ENCODE measurements around the gene LSAMP. TPM values are rescaled to one million over a fixed set of nuclear protein-coding genes. Genes with fewer than 3 reads are reported as not detected.

The LSAMP gene
- polyA plus RNA-seq, 1 donor from 2014 or later: 0.94 TPM

DNA sequence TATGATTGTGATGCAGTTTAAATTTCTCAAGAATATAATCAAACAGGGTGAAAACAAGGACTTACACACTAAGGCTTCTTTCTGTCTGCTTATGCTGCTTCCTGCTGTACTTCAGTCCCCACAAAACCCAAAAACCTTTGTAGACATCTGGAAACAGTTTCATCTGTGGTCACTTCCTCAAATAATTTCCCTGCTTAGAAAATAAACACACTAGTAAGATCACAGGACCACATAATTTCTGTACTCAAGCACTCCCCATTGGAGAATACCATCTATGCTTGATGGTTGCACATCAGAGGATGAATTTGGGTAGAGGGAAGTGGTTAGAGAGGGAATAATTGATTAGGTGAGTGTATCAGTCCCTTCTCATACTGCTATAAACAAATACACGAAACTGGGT is 266.2 kb downstream of the LSAMP start:
- Mint-ChIP-seq H3K9me3 (peaks cover 0 to 2% (median 0%) of the 10 kb centered on the region in 3 donors), H3K27me3 (no peaks in the 10 kb centered on the region), H3K36me3 (no peaks in the 10 kb centered on the region), H3K4me1 (no peaks in the 10 kb centered on the region), H3K27ac (peak overlapping the region in 1 of 3 donors; percentile 78), H3K4me3 (no peak overlapping the region)

DNA sequence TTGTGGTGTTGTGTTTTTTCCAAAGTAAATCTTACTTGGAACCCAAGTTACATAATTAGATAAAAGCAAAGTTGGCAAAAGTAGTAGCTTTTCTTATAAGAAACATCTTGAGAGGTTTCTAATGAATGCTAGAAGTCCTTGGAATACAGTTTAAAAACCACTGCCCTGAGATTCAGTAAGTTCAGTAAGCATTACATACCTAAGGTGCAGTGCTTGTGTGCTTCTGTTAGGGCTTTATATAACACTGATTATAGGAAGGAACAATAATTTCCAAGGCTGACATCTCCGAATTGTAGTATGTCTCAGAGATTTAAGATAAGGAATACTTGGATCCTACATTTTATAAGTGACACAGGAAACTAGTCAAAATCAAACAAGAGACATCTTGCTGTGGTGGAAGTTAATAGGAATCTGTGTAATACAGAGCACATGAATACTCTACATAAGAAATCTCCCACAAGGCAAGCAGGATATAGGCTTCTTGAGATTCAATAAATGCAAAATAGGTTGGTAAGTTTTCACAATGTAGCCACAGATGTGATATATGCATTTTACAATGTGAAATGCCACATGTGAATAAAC is 268.2 kb downstream of the LSAMP start:
- no peak overlapping the region for H3K4me3 Mint-ChIP-seq
- no peaks in the 10 kb centered on the region for H3K4me1 Mint-ChIP-seq
- H3K9me3 Mint-ChIP-seq: peaks cover 0 to 2% (median 0%) of the 10 kb centered on the region in 3 donors

DNA sequence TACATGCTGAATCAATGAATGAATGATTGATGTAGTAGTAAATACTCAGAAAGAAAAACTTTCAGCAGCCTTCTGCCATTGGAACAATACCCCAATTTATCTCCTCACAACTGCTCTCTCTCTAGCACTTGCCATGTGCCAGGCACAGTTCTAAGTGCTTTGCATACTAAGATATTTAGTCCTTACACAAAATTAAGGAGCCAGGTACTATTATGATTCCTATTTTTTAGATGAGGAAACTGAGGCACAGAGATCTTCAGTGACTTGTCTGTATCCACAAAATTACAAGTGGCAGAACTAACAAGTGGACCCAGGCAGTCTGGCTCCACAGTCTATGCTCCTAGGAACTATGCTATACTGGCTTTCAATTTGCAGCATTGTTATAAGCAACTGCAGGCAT is 279.2 kb downstream of the LSAMP start:
- H3K4me1 Mint-ChIP-seq: peaks cover 0 to 3% (median 0%) of the 10 kb centered on the region in 3 donors
- no peak overlapping the region for H3K4me3 Mint-ChIP-seq
- H3K27ac Mint-ChIP-seq: no peak overlapping the region

More for the DNA sequence above, 268.2 kb downstream of the LSAMP start:
- H3K36me3 Mint-ChIP-seq: no peaks in the 10 kb centered on the region
- H3K27ac Mint-ChIP-seq: no peak overlapping the region
- no peaks in the 10 kb centered on the region for H3K27me3 Mint-ChIP-seq

DNA sequence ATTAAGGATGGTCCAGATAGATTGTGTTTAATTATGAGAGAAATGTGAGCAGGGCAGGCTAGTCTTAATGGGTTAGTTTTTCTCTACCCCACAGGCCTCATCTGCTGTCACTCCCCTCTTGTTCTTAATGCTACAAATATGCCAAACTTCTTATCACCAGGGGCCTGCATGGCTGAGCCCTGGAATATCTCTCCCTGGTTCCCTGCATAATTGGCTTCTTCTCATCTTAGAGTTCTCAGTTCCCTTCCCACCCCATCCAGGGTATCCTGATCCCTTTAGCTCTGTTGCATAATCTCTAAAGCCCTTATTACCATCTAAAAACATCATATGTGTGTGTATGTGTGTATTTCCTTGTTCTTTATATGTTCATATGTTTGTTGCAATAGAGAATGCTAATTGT is 279.6 kb downstream of the LSAMP start:
- Mint-ChIP-seq H3K27ac (no peak overlapping the region), H3K9me3 (no peaks in the 10 kb centered on the region), H3K27me3 (no peaks in the 10 kb centered on the region), H3K36me3 (no peaks in the 10 kb centered on the region), H3K4me1 (peaks cover 0 to 3% (median 0%) of the 10 kb centered on the region in 3 donors), H3K4me3 (no peak overlapping the region)

More for the DNA sequence above, 279.2 kb downstream of the LSAMP start:
- H3K36me3 Mint-ChIP-seq: no peaks in the 10 kb centered on the region
- no peaks in the 10 kb centered on the region for H3K9me3 Mint-ChIP-seq
- H3K27me3 Mint-ChIP-seq: no peaks in the 10 kb centered on the region

DNA sequence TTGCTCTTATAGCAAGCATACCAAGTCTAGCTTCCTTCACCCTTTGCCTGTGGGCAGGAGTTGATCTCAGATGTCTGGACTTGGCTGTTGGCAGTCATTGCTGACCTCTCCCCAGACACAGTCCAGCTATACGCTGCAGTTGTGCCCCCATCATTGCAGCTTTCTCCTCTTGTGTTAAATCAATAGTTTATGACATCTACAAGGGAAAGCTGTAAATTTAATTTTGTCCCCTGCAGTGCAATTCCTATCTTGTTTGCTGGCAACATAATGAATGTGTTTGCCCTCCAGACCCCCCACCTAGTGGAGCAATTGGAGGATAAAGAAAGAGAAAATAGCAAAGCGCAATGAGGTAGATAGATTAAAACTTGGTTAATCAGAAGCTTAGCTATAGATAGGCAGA is 280.2 kb downstream of the LSAMP start:
- H3K27ac Mint-ChIP-seq: no peak overlapping the region
- no peaks in the 10 kb centered on the region for H3K9me3 Mint-ChIP-seq
- peaks cover 0 to 3% (median 0%) of the 10 kb centered on the region in 3 donors for H3K4me1 Mint-ChIP-seq
- no peaks in the 10 kb centered on the region for H3K27me3 Mint-ChIP-seq
- no peak overlapping the region for H3K4me3 Mint-ChIP-seq
- H3K36me3 Mint-ChIP-seq: no peaks in the 10 kb centered on the region

DNA sequence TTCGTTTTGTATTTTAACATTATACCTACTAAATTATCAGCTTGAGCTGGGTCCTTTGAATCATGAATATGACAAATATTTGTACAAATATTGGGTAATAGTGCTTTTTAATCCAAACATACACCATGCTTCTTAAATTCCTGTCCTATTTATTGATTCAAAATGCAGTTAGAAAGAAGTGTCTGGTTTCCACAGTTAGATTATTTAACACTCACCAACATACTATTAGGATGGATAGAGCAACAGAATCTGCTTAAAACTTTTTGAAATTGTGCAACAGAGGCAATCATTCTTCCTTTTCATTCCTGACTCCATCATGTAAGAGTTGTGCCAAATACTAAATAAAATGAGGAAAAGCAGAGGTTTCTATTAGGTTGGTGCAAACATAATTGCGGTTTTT is 281.2 kb downstream of the LSAMP start:
- no peaks in the 10 kb centered on the region for H3K27me3 Mint-ChIP-seq
- no peaks in the 10 kb centered on the region for H3K36me3 Mint-ChIP-seq
- peaks cover 0 to 3% (median 0%) of the 10 kb centered on the region in 3 donors for H3K4me1 Mint-ChIP-seq
- H3K4me3 Mint-ChIP-seq: no peak overlapping the region
- no peak overlapping the region for H3K27ac Mint-ChIP-seq
- H3K9me3 Mint-ChIP-seq: peaks cover 0 to 3% (median 0%) of the 10 kb centered on the region in 3 donors

DNA sequence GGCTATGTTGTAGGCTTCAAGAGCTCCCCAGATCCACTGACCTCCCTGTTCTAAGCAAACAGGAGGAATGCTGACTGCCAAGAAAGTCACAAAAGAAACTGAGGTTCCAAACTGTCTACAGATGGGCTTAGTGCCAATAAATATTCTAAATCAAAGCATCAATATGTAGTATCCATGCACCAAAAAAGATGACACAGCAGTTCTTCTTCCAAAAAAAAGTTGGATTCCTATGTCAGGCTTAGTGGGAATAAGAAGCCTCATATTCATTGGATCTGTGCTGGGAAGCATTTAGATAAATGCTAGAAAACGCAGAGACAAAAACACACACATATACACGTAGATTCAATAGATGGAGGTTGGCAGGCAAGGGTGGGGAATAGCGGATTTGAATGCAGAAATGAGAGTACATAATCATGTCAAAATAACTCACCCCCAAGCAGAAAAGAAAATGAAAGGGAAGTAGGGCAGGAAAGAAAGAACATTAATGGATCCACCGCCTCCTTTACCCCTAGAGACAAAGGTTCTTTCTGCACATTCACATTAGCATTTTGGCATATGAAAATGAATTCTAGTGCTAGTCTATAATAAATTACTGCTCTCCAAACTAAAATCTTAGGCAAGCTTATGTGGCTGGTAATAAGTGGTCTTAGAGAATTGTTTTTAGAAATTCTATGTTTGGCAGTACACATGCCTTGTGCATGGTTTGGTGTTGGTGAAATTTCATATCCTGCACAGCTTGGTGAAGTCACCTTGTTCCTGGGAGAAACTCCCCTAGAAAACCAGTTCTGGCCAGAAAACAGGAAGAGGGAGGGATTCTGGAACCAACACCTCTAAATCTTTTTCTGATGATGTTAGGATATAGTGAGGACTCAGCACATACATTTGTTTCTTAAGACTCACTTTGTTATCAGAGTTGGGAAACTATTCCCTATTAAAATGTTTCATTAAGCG is 283.4 kb downstream of the LSAMP start:
- Mint-ChIP-seq H3K27ac (no peak overlapping the region), H3K4me1 (peaks cover 0 to 3% (median 0%) of the 10 kb centered on the region in 3 donors), H3K9me3 (peaks cover 0 to 3% (median 2%) of the 10 kb centered on the region in 3 donors), H3K27me3 (no peaks in the 10 kb centered on the region), H3K36me3 (no peaks in the 10 kb centered on the region), H3K4me3 (no peak overlapping the region)

DNA sequence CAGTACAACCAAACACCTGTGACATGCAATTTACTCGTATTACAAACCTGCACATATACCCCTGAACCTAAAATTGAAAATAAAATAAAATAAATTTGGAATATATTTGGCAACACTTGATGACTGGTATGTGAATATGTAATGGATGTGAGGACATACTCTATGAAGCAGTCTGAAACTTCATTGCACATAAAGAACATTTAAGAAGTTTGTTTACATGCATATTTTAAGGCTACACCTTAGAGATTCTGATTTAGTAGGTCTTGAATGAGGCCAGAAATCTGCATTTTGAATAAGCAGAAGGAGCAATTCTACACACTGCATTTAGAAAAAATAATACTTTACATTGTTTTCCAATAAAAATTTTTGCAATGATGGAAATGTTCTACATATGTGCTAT is 284.7 kb downstream of the LSAMP start:
- Mint-ChIP-seq H3K27me3 (no peaks in the 10 kb centered on the region), H3K27ac (no peak overlapping the region), H3K4me3 (no peak overlapping the region), H3K9me3 (peaks cover 0 to 3% (median 2%) of the 10 kb centered on the region in 3 donors), H3K36me3 (no peaks in the 10 kb centered on the region), H3K4me1 (peaks cover 0 to 3% (median 0%) of the 10 kb centered on the region in 3 donors)

DNA sequence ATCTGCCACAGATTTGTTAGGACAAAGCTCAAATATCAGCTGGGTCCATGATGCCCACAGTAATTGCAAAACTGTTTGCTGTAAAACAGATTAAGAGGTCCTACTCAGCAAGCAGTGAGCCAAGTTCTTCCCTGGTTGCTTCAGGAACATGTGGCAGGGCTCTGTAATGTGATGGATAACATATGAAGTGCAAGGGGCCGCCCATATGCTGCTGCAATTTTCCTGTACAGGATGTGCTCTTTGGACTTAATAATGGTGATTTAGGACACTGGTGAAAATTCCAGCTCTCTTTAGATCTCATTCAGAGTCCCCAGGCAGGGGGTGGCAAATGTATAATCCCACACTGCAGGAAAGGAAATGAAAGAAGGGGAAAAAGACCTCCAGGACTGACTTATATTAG is 289.4 kb downstream of the LSAMP start:
- no peaks in the 10 kb centered on the region for H3K36me3 Mint-ChIP-seq
- H3K27ac Mint-ChIP-seq: no peak overlapping the region
- peaks cover 0 to 3% (median 2%) of the 10 kb centered on the region in 3 donors for H3K9me3 Mint-ChIP-seq
- no peaks in the 10 kb centered on the region for H3K4me1 Mint-ChIP-seq
- H3K27me3 Mint-ChIP-seq: no peaks in the 10 kb centered on the region
- H3K4me3 Mint-ChIP-seq: no peak overlapping the region

DNA sequence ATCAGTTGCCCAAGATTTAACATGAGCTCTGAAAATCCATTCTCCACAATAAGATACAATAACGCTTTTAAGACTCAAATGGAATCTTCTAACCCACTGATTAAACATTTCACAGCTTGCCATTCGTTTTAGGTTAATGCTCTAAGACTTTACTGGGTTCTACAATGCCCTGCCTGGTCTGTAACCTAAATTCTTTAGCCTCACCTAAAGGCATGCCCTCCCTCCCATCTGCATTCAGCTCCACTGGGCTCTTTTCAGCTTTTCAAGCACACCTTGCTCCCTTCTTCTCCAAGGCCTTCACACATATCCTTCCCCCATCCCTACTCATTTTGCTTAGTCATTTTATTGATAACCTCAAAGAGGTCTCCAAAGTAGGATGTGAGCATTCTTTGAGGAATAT is 290.9 kb downstream of the LSAMP start:
- Mint-ChIP-seq H3K36me3 (no peaks in the 10 kb centered on the region), H3K27ac (no peak overlapping the region), H3K9me3 (peaks cover 0 to 2% (median 0%) of the 10 kb centered on the region in 3 donors), H3K4me1 (no peaks in the 10 kb centered on the region), H3K4me3 (no peak overlapping the region), H3K27me3 (no peaks in the 10 kb centered on the region)

DNA sequence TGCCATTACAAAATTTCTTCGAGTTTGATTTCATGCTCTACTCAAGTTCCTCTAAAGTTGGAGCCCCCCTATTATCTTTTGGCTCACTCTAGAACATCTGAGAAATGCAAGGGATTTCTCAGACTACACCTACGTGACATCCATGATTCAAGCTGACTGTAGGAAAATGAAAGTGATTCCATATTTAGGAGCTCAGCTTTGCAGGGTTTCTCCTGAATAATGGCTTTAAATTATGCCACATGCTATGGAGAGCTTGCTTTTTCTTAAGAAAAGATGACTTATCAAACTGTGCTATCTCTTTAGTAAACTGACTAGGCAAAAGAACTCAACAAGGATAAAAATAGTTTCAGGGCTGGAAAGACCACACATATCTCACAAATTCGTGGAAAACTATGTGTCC is 292.1 kb downstream of the LSAMP start:
- Mint-ChIP-seq H3K9me3 (peaks cover 0 to 2% (median 0%) of the 10 kb centered on the region in 3 donors), H3K27me3 (no peaks in the 10 kb centered on the region), H3K36me3 (no peaks in the 10 kb centered on the region), H3K4me3 (no peak overlapping the region), H3K27ac (no peak overlapping the region), H3K4me1 (no peaks in the 10 kb centered on the region)

DNA sequence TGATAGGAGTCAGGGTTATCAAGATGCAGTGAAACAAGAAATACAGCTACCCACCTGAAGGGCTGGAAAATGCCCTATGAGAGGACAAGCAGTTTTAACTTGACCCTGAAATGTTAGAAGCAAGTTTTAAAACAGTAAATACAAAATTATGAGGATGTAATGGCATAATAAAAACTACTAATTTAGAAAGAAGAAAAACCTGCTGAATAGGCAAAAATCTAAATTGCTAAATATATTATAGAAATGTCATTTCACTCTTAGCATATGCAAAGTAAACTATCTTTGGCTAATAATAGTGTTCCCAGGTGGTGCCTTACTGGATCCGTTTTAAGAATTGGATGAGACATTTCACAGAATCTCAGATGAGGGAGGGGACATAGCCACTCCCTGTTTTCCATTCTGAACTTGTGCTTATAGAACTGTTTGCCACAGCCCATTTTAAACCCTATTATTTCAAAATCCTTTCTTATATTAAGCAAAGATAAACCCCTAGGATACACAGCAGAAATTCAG is 294.6 kb downstream of the LSAMP start:
- Mint-ChIP-seq H3K36me3 (no peaks in the 10 kb centered on the region), H3K9me3 (peaks cover 3 to 8% (median 7%) of the 10 kb centered on the region in 3 donors), H3K4me3 (no peak overlapping the region), H3K27me3 (no peaks in the 10 kb centered on the region), H3K4me1 (no peaks in the 10 kb centered on the region), H3K27ac (no peak overlapping the region)

DNA sequence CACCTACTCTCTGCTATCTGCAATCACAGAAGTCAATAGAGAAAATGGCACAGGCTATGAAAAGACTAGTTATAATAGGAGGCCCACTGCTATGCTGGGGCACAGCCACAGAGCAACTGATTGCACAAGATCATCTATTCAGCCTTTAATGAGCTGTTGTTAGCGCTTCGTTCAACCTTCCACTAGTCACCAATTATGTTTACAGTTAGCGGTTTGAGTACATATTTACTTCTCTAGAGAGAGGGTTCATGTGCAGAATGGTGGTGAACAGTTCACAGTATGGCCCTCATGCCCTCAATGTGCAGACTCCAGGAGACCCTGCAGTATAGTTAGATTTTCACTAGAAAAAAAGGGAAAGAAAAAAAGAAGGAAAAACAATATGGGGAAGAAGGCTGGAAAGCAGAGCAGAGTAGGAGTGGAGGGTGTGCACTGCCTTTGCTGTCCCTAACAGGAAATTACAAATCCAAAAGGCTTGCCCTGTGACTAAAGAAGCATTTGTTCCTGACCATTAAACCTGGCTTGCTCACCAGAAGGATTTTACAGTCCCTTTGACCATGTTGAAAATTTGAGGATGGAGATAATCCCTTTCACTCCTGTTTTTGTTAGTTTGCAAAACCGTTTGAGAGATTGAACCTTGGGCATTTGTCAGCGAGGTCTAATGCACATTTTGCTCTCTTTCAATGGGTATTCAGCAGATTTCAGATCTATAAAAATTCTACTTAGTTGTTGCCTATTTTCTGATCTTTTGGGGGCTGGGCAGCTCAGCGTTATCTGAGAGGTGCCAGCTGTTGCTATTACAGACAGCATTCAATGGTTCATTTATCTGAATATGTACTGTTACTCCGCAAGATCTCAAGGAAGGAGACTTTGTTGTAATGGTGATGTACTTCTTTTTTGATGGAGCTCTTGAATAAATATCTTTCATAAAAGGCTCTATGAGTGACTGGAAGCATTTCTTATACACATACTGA is 296.1 kb downstream of the LSAMP start:
- H3K27ac Mint-ChIP-seq: no peak overlapping the region
- H3K9me3 Mint-ChIP-seq: peaks cover 3 to 15% (median 8%) of the 10 kb centered on the region in 3 donors
- no peaks in the 10 kb centered on the region for H3K4me1 Mint-ChIP-seq
- no peaks in the 10 kb centered on the region for H3K36me3 Mint-ChIP-seq
- no peaks in the 10 kb centered on the region for H3K27me3 Mint-ChIP-seq
- no peak overlapping the region for H3K4me3 Mint-ChIP-seq

DNA sequence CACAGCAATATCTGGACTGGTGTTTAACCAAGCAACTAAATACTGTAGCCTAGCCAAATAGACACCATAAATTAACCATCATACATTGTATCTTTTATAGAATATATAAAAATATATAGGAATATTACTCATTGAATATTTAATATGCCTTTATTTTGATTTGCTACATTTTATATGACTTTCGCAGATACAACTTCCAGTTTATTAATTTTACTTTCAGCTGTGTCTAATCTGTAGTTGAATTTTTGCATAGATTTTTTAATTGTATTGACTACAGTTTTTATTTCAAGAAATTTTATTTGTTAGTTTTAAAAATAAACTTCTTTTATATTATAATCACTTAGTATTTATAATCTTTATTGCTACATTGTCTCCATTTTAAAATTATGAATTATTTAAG is 299.7 kb downstream of the LSAMP start:
- no peaks in the 10 kb centered on the region for H3K27me3 Mint-ChIP-seq
- no peak overlapping the region for H3K4me3 Mint-ChIP-seq
- H3K36me3 Mint-ChIP-seq: no peaks in the 10 kb centered on the region
- no peaks in the 10 kb centered on the region for H3K4me1 Mint-ChIP-seq
- H3K27ac Mint-ChIP-seq: no peak overlapping the region
- H3K9me3 Mint-ChIP-seq: peaks cover 3 to 15% (median 8%) of the 10 kb centered on the region in 3 donors

Measured in IgD-negative memory B cell (primary cell).